ENCODE measurements around the gene MSRB1.

MSRB1 gene

GRCh38 chr16:1890024-1890707 lies 52.8 kb downstream of the MSRB1 start:
- Histone ChIP-seq H3K79me2 (ENCODE audit: insufficient read depth, low read length) (no peaks in the 10 kb centered on the region), H3F3A (ENCODE audit: insufficient read depth) (no peaks in the 10 kb centered on the region), H3K27ac (ENCODE audit: low read depth, low read length) (no peak overlapping the region), H3K27me3 (ENCODE audit: low read length) (no peaks in the 10 kb centered on the region), H3K9me2 (replicated peaks; ENCODE audit: insufficient read depth, low read length) (no peaks in the 10 kb centered on the region), H3K9me3 (ENCODE audit: insufficient read depth, low read length) (no peaks in the 10 kb centered on the region), H2AFZ (ENCODE audit: low read depth, low read length, severe bottlenecking) (no peak overlapping the region), H3K4me2 (ENCODE audit: low read depth, low read length, poor library complexity, severe bottlenecking) (no peak overlapping the region), H3K4me3 (ENCODE audit: insufficient read depth, low read length, poor library complexity, severe bottlenecking) (no peak overlapping the region), H3K9ac (ENCODE audit: low read length) (no peak overlapping the region), H4K20me1 (ENCODE audit: low read depth, low read length) (no peaks in the 10 kb centered on the region), H3K36me3 (ENCODE audit: low read length) (no peaks in the 10 kb centered on the region)
- TF ChIP-seq, protein P1, sequence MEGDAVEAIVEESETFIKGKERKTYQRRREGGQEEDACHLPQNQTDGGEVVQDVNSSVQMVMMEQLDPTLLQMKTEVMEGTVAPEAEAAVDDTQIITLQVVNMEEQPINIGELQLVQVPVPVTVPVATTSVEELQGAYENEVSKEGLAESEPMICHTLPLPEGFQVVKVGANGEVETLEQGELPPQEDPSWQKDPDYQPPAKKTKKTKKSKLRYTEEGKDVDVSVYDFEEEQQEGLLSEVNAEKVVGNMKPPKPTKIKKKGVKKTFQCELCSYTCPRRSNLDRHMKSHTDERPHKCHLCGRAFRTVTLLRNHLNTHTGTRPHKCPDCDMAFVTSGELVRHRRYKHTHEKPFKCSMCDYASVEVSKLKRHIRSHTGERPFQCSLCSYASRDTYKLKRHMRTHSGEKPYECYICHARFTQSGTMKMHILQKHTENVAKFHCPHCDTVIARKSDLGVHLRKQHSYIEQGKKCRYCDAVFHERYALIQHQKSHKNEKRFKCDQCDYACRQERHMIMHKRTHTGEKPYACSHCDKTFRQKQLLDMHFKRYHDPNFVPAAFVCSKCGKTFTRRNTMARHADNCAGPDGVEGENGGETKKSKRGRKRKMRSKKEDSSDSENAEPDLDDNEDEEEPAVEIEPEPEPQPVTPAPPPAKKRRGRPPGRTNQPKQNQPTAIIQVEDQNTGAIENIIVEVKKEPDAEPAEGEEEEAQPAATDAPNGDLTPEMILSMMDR (IDR thresholded peaks at IDR 0.05; ENCODE audit: insufficient read depth, low read length, poor library complexity, severe bottlenecking): no peak
